Glomerular endothelial cell (primary cell): ENCODE measurements around the gene RBM27. TPM values are rescaled to one million over a fixed set of nuclear protein-coding genes. Genes with fewer than 3 reads are reported as not detected.
A peak's percentile ranks its signal among the peaks of the same experiment; 100 is the strongest.
"Not testable (repeated sequence)": the region's sequence is repeated elsewhere in the genome, so short reads cannot be mapped to it uniquely, and the experiment has no call there.

ENCODE experiments used
- DNase-seq: peaks from one replicate; pipeline ENCODE4 v3.0.0-alpha.2; 2011; ENCODE audit warnings: low read depth, low spot score; ENCODE audit errors: extremely low read depth
- total RNA-seq: library from RNA; depleted of rRNA; stranded (reverse); fragments of >200 nt; gene quantifications from 2 replicates; pipeline ENCODE4 v1.2.3, GENCODE V29; 2015

The RBM27 gene
- total RNA-seq, 1 donor from 2014 or later, result 18.8 TPM

DNA sequence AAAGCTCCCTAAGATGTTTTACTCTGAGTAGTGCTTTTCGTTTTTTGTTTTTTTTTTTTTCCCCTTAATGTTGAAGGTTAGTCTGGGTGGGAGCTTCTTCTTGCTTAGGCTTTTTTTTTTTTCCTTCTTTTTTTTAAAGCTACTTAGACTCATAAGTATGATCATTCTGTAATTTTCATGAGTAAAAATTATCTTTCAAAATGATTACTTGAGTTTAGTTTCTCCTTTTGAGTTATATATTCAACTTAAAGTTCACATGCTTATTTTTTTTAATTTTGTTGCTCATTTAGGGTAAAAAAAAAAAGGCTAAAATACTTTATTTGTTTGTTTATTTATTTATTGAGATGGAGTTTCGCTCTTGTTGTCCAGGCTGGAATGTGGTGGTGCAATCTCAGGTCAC, 2.9 kb downstream of the RBM27 start:
- DNase-seq, result no peak

DNA sequence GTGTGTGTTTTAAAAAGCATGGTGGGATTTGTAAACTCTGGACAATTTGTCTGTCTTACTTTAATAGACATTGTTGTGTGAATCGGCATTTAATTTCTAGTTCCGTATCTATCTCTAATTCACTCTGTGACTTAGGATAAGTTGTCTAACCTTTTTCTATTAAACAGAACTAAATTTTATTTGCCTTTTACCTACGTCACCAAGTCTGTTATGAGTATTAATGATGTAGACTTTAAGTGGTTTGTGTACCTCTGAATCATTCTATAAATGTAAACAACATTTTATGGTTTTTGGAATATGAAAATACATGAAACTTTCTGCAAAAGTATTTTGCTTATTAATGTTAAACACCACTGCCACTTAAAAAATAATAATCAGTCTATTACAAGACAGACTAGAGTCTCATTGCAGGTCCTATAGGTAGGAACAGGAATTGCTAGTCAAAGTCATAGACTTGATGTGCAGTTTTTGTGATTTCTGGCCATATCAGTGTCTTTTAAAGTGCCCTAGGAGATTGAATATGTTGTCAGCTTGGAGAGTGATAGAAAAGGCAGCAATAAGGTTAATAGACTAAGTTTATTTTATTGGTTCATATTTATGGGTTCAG, 5.6 kb downstream of the RBM27 start:
- DNase-seq, result no peak

DNA sequence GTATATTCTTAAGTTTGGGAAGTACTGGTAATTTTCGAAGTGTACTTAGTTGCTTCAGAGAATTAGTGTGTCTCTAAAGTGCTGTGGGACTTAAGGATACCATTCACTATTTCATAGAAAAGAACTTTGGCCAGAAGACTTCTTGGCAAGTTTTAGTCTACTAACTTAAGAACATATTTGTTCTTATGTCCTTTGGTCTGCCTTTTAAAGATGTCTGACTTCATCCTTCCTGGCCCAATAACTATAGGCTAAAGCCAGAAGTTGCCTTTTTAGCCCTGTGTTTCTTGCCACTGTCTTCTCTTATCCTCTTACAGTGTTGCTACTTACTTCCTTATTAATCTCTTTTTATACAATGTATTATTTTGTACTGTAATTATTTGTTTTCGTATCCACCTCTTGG, 6.3 kb downstream of the RBM27 start:
- no peak for DNase-seq

GRCh38 chr5:146210810-146211209, 7.4 kb downstream of the RBM27 start:
- not testable (repeated sequence) for DNase-seq

DNA sequence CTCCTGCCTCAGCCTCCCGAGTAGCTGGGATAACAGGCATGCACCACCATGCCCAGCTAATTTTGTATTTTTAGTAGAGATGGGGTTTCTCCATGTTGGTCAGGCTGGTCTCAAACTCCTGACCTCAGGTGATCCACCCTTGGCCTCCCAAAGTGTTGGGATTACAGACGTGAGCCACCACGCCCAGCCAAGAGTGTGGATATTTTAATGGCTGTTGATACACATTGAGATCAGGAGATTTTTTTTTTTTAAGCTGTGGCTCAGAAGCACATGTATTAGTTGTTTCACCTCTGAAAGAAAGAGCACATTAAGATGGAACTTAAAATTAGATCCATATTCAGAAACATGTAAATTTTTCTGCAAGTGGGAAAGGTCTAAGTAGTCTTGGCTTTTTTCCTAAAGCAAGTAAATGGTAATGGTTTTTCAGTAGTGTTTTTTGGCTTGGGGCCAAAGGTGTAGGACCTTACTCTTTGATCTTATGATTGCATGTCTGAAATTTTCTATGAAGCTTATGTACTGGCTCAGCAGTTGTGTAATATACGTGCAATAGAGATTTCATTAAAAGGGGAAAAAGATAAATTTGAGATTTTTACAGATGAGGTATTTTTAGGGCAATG, 9.9 kb downstream of the RBM27 start:
- DNase-seq, result peak; percentile 14

- not testable (repeated sequence) for DNase-seq
These were observed 11.5 kb downstream of the RBM27 start for GRCh38 chr5:146214881-146215280.

DNA sequence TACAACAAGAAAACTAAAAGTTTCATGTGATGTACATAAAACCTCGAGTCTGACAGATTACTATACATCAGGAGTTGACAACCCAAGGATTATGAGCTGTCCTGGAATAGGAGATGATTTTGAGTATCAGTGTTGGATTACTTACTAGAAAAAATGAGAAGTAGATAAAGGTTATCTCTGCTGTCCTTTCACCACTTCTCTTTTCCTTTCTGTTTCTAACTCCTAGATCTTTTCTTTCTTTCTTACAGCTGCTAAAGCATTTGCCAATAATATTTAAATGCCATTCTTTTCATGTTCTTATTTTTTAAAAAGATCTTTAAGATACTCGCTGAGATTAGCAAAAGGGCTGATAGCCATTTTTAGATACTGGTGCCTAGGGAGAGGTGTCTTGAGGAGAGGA, 14.8 kb downstream of the RBM27 start:
- DNase-seq, result no peak

GRCh38 chr5:146219243-146219642, 15.8 kb downstream of the RBM27 start:
- no peak for DNase-seq

DNA sequence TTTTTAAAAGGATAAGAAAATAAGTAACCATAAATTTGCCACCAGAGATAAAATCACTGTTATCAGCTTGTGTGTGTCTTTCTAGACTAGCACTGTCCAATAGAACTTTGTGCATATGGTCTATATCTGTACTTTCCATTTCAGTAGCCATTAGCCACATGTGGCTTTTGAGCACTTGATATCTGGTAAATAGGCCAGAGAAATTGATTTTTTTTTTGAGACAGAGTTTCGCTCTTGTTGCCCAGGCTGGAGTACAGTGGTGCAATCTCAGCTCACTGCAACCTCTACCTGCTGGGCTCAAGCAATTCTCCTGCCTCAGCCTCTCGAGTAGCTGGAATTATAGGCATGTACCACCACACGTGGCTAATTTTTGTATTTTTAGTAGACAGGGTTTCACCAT, 17.8 kb downstream of the RBM27 start:
- DNase-seq, result no peak

DNA sequence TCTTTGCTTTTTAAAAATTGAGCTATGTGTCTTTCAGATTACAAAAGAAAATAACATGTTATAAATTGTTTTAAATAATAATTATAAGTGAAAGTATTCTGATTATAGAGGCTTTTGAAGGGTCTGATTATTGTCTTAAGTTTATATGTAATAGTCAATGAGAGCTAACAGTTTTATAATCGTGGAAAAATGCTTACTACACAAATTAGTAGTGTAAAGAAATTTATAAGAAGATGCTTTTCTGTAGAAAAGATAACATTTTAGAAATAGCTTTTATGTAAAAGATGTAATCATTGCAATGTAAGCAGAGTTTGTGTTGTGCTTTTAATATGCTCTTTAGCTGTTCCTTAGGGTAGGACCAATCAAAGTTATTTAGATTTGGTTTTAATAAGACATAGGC, 18.6 kb downstream of the RBM27 start:
- no peak for DNase-seq

GRCh38 chr5:146223179-146223578, 19.8 kb downstream of the RBM27 start:
- DNase-seq, result no peak

DNA sequence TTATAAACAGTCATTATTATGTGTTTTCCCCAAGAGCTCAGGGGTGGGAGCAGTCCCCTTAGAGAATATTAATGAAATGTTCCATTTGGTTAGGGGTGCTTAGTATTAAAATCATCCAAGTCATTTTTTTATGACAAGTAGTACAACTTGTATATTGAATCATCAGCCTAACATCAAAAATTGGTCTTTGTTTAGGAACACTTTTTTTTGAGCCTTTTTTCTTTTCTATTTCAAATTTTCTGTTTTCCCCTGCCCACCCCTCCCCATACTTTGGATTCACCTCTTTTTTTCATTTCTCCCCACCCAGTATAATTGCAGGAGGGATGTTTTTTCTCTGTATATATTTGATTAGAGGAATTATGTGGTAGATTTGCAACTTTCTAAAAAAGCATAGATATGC, 25.8 kb downstream of the RBM27 start:
- no peak for DNase-seq

GRCh38 chr5:146232223-146232622, 28.8 kb downstream of the RBM27 start:
- DNase-seq, result no peak

DNA sequence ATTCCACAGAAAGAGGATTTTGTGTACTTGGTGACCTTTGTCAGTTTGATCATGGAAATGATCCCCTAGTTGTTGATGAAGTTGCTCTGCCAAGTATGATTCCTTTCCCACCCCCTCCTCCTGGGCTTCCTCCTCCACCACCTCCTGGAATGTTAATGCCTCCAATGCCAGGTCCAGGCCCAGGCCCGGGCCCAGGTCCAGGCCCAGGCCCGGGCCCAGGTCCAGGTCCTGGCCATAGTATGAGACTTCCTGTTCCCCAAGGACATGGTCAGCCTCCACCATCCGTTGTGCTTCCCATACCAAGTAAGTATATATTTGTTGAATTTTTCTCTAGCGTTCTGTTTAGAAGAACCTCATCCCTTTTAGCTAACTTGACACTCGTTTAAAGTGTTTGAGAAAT, 30.0 kb downstream of the RBM27 start:
- no peak for DNase-seq

GRCh38 chr5:146238973-146239372, 35.6 kb downstream of the RBM27 start:
- DNase-seq, result no peak

GRCh38 chr5:146240951-146241350, 37.5 kb downstream of the RBM27 start:
- no peak for DNase-seq

DNA sequence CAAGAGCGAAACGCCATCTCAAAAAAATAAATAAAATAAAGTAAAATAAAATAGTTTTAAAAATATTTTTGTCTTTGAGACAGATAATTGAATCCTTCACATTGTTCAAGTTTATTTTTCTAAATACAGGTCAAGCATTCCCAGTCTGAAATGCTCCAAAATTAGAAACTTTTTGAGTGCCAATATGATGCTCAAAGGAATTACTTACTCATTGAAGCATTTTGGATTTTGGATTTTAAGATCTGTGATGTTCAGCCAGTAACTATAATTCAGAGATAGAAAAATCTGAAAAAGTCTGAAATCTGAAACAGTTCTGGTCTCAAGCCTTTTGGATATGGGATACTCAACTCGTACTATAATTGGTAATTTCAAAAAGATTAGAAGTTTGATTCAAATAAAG, 39.8 kb downstream of the RBM27 start:
- DNase-seq, result no peak

GRCh38 chr5:146248561-146248960, 45.2 kb downstream of the RBM27 start:
- DNase-seq, result no peak

DNA sequence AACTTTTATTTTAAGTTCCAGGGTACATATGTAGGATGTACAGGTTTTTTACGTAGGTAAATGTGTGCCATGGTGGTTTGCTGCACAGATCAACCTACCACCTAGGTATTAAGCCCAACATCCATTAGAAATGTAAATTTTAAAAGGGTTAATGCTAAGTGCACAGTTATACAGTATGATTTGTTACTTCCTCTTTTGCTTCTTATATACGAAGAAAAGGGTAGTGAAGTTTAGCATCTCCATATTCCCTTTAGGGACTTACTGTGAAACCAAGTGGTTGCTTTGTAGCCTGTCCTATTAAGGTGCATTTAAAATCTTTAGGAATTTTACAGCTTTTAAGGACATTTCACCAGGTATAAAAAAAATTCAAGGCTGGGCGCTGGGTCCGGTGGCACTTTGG, 46.4 kb downstream of the RBM27 start:
- DNase-seq, result no peak
